ENCODE results near the gene TRANK1. TPM values are rescaled to one million over a fixed set of nuclear protein-coding genes. Genes with fewer than 3 reads are reported as not detected.

The TRANK1 gene
- total and polyA plus RNA-seq, 2 donors from 2014 or later: 1.2 to 21.4 TPM

GRCh38 chr3:36820083-36820482 is 124.8 kb downstream of the TRANK1 start:
- Histone ChIP-seq H3K4me1 (ENCODE audit: control insufficient read depth in 2 of 3, insufficient read depth in 2 of 3, low read depth in 1 of 3, low read length in 3 of 3) (no peaks in the 10 kb centered on the region), H3K27ac (ENCODE audit: low read depth in 2 of 2, low read length in 2 of 2) (no peak overlapping the region), H3K4me3 (ENCODE audit: low read length in 3 of 3) (no peak overlapping the region), H3K9ac (ENCODE audit: low read length in 3 of 3) (no peak overlapping the region), H3K9me3 (ENCODE audit: control insufficient read depth in 2 of 3, insufficient read depth in 1 of 3, low read length in 3 of 3) (no peaks in the 10 kb centered on the region), H3K27me3 (ENCODE audit: control insufficient read depth, insufficient read depth, low read length) (no peaks in the 10 kb centered on the region), H3K36me3 (ENCODE audit: control insufficient read depth in 2 of 3, insufficient read depth in 3 of 3, low read length in 3 of 3) (no peaks in the 10 kb centered on the region)
- no peak for DNase-seq
- TF ChIP-seq CTCF (IDR thresholded peaks at IDR 0.05; ENCODE audit: borderline replicate concordance, extremely low read depth, insufficient read depth): no peak
- no peak for FAIRE-seq
- intact Hi-C loops (cut with DNase I): no loop called here

DNA sequence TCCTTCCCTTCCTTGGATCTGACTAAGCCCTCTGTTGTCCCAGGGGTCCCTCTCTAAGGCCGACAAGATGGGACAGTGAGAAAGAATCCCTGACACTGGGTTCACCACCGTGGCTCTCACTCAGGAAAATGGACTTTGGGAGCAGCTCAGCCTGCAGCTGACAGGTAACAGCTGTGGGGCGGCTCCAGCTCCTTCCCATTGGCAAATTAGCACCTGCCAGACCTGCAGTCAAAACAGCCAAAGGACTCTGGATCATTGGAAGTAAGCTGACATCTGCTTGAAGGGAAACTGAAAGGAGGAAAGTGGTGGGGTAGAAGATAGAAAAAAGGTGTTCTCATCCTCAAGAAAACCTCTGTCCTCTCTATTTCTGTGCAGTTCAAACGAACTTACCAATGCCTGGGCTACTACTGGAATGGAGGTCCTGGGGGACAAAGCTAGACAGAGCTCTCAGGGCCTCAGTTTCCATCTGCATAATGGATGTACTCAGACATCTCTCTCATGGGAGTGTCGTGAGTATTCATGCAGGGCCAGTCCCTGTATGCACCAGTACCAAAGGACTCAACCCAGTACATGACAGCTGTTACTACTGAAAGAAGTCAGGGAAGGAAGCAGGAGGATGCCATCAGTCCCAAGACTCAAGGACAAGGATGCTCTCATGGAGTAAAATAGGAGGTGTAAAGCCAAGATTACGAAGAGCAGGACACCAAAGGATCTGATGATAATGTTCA is 126.9 kb downstream of the TRANK1 start:
- H3K4me1 ChIP-seq (ENCODE audit: control insufficient read depth in 2 of 3, insufficient read depth in 2 of 3, low read depth in 1 of 3, low read length in 3 of 3): no peaks in the 10 kb centered on the region
- H3K27ac ChIP-seq (ENCODE audit: low read depth in 2 of 2, low read length in 2 of 2): no peak overlapping the region
- no peaks in the 10 kb centered on the region for H3K9me3 ChIP-seq (ENCODE audit: control insufficient read depth in 2 of 3, insufficient read depth in 1 of 3, low read length in 3 of 3)
- no peaks in the 10 kb centered on the region for H3K36me3 ChIP-seq (ENCODE audit: control insufficient read depth in 2 of 3, insufficient read depth in 3 of 3, low read length in 3 of 3)
- FAIRE-seq (no peak), DNase-seq (no peak)
- no peak overlapping the region for H3K4me3 ChIP-seq (ENCODE audit: low read length in 3 of 3)
- no peaks in the 10 kb centered on the region for H3K27me3 ChIP-seq (ENCODE audit: control insufficient read depth, insufficient read depth, low read length)
- intact Hi-C loops (cut with DNase I): no loop called here
- no peak for TF ChIP-seq CTCF (IDR thresholded peaks at IDR 0.05; ENCODE audit: borderline replicate concordance, extremely low read depth, insufficient read depth)
- no peak overlapping the region for H3K9ac ChIP-seq (ENCODE audit: low read length in 3 of 3)

DNA sequence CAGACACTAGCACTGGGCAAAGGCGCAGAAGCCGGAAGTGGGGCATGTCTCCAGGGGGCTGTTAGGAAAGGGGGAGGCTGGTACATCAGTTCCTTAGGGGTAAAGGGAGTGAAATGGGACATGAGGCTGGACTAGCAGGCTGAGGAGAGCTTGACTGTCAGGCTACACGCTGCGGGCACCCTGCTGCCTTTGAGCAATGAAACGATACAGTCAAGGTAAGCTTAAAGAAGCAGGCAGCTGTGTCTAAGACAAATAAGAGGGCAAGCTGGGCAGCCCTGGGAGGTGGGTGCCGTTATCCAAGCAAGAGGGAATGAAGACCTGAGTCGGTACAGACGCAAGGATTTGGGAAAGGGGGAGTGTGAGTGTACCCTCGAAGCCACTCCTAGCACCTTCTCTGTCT is 129.5 kb downstream of the TRANK1 start:
- DNase-seq (no peak), FAIRE-seq (no peak)
- Histone ChIP-seq H3K4me1 (ENCODE audit: control insufficient read depth in 2 of 3, insufficient read depth in 2 of 3, low read depth in 1 of 3, low read length in 3 of 3) (no peaks in the 10 kb centered on the region), H3K27me3 (ENCODE audit: control insufficient read depth, insufficient read depth, low read length) (no peaks in the 10 kb centered on the region), H3K27ac (ENCODE audit: low read depth in 2 of 2, low read length in 2 of 2) (no peak overlapping the region), H3K9ac (ENCODE audit: low read length in 3 of 3) (no peak overlapping the region), H3K36me3 (ENCODE audit: control insufficient read depth in 2 of 3, insufficient read depth in 3 of 3, low read length in 3 of 3) (no peaks in the 10 kb centered on the region), H3K4me3 (ENCODE audit: low read length in 3 of 3) (no peak overlapping the region), H3K9me3 (ENCODE audit: control insufficient read depth in 2 of 3, insufficient read depth in 1 of 3, low read length in 3 of 3) (no peaks in the 10 kb centered on the region)
- TF ChIP-seq CTCF (IDR thresholded peaks at IDR 0.05; ENCODE audit: borderline replicate concordance, extremely low read depth, insufficient read depth): no peak
- intact Hi-C loops (cut with DNase I): no loop called here

DNA sequence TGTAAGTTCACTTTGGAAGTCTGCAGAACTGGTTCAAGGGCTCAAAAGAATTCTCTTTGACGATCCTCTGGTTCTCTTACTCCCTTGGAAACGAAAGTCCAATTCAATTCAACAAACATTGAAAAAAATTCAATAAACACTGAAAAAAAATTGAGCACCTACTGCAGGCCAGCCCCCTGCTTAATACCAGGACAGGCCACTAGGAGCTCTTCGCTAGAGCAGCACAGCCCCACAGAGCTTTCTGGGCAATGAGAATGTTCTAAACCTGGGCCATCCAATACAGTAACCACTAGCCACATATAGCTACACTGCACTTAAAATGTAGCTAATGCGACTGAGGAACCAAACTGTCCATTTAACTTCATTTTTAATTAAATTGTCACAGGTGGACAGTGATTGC is 130.1 kb downstream of the TRANK1 start:
- no peak overlapping the region for H3K9ac ChIP-seq (ENCODE audit: low read length in 3 of 3)
- FAIRE-seq (no peak), DNase-seq (no peak)
- H3K27me3 ChIP-seq (ENCODE audit: control insufficient read depth, insufficient read depth, low read length): no peaks in the 10 kb centered on the region
- H3K4me3 ChIP-seq (ENCODE audit: low read length in 3 of 3): no peak overlapping the region
- intact Hi-C loops (cut with DNase I): no loop called here
- H3K9me3 ChIP-seq (ENCODE audit: control insufficient read depth in 2 of 3, insufficient read depth in 1 of 3, low read length in 3 of 3): no peaks in the 10 kb centered on the region
- no peaks in the 10 kb centered on the region for H3K4me1 ChIP-seq (ENCODE audit: control insufficient read depth in 2 of 3, insufficient read depth in 2 of 3, low read depth in 1 of 3, low read length in 3 of 3)
- no peak overlapping the region for H3K27ac ChIP-seq (ENCODE audit: low read depth in 2 of 2, low read length in 2 of 2)
- TF ChIP-seq CTCF (IDR thresholded peaks at IDR 0.05; ENCODE audit: borderline replicate concordance, extremely low read depth, insufficient read depth): no peak
- H3K36me3 ChIP-seq (ENCODE audit: control insufficient read depth in 2 of 3, insufficient read depth in 3 of 3, low read length in 3 of 3): no peaks in the 10 kb centered on the region
